ENCODE measurements around the gene SAMD8.

- TF ChIP-seq CTCF (IDR thresholded peaks at IDR 0.05) = peak; percentile 91 to 98 (median 93)
- peak in 1 of 2 donors; percentile 68 for TF ChIP-seq POLR2AphosphoS5 (IDR thresholded peaks at IDR 0.05; ENCODE audit: insufficient read depth in 1 of 2, low read depth in 1 of 2)
These were observed 119.2 kb downstream of the SAMD8 start for GRCh38 chr10:75230600-75231038.

Measured in vagina (tissue), 2 donors.